ENCODE results near the gene SH3GL2. TPM values are rescaled to one million over a fixed set of nuclear protein-coding genes. Genes with fewer than 3 reads are reported as not detected.
A peak's percentile ranks its signal among the peaks of the same experiment; 100 is the strongest.

Gene SH3GL2
- total RNA-seq, result not detected

DNA sequence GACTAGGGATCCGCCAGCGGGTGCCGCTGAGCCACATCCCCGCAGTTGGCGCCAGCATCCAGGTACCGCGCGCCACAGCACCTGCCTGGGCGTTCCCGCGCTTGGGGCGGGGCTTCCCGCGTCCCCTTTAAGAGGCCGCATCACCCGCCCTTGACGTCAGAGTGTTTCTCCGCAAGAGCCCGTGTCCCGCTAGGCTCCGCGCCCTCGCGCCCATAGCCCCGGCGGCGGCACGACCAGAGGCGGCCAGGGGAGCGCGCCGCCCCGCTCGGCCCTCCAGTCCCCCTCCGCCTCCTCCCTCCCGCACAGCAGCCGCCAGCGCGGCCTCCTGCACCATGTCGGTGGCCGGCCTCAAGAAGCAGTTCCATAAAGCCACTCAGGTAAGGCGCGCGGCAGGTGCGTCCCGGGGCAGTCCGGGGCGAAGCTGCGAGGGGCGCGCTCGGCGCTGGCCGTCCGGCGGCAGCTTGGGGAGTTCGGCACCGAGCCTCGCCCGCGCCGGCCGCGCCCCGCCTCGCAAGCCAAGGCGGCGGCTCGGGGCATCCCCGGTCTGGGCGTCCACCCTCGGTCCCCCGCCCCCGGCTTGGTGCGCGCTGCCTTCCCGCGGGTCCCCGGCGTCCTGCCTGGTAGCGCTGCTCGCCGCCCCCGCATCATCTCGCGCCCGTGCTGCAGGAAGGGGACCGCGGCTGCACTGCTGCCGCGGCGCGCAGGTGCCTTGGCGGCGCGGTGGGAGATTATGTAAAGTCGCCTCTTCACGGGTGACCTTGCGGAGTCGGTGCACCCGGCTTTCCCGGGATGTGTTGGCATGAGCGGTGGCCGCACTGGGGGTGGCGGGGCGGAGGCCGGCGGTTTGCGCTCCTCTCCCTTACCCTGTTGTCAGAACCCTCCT, at the start of gene SH3GL2:
SH3GL2 (plus strand) TSS at position 156 of the 883 bp plus-strand sequence.
- TF ChIP-seq POLR2A (IDR thresholded peaks at IDR 0.05) (no peak), EP300 (IDR thresholded peaks at IDR 0.05) (no peak), CTCF (IDR thresholded peaks at IDR 0.05) (no peak)
- Histone ChIP-seq H3K4me1 (peaks cover 0 to 16% (median 6%) of the 10 kb centered on the region in 4 donors), H3K4me3 (peak within 1 kb of the TSS; percentile 16 to 52 (median 24)), H3K27me3 (peaks cover 0 to 33% of the 10 kb centered on the region in 2 donors), H3K27ac (no peak within 1 kb of the TSS), H3K36me3 (no peaks in the 10 kb centered on the region), H3K9me3 (no peaks in the 10 kb centered on the region)
- DNase-seq (ENCODE audit: low spot score in 2 of 2), result no peak
- 2% methylated on average over 38 of the region's 109 CpGs for WGBS, 2 donors

DNA sequence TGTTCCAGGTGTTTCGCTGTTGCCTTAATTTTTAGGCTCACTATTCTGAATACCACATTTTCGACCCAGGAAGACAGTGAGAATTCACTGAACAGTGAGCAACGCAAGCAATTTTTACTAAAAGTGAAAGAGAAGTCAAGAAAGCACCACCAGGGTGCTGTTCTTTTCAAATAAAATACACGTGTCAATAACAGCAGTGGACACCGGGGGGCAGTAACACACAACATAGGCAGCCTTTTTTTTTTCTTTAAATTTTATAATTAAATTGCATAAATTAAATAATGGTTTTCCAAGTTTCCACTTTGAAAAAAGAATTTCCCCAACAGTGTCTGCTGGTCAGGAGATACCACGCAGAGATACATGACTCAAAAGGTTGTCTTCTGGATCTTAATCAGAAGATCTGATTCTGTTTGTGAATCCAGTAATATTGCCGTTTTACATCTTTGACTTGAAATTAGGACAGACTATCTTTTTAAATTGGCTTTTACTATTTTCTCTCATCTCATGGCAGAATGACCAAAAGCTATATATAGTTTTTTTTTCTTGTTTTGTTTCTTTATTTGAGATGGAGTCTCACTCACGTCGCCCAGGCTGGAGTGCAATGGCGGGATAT, 47.1 kb upstream of the SH3GL2 start:
- Histone ChIP-seq H3K36me3 (no peaks in the 10 kb centered on the region), H3K4me1 (no peaks in the 10 kb centered on the region), H3K27ac (no peak overlapping the region), H3K9me3 (no peaks in the 10 kb centered on the region), H3K27me3 (no peaks in the 10 kb centered on the region), H3K4me3 (no peak overlapping the region)
- TF ChIP-seq POLR2A (IDR thresholded peaks at IDR 0.05) (no peak), CTCF (IDR thresholded peaks at IDR 0.05) (peak; percentile 56 to 65 (median 60))
- DNase-seq (ENCODE audit: low spot score in 2 of 2), result peak; percentile 18 to 61
- WGBS, 2 donors, result 41 to 44% methylated on average over 10 of the region's 10 CpGs

GRCh38 chr9:17532461-17532860, 46.4 kb upstream of the SH3GL2 start:
- TF ChIP-seq POLR2A (IDR thresholded peaks at IDR 0.05) (no peak), CTCF (IDR thresholded peaks at IDR 0.05) (no peak), EP300 (IDR thresholded peaks at IDR 0.05) (no peak)
- DNase-seq (ENCODE audit: low spot score in 2 of 2), result no peak
- 81 to 94% methylated on average over 5 to 6 of the region's 6 CpGs for WGBS, 2 donors
- Histone ChIP-seq H3K27ac (no peak overlapping the region), H3K4me3 (no peak overlapping the region), H3K36me3 (no peaks in the 10 kb centered on the region), H3K4me1 (no peaks in the 10 kb centered on the region), H3K27me3 (no peaks in the 10 kb centered on the region), H3K9me3 (no peaks in the 10 kb centered on the region)

- Histone ChIP-seq H3K4me1 (no peaks in the 10 kb centered on the region), H3K4me3 (no peak overlapping the region), H3K9me3 (peaks cover 0 to 7% (median 0%) of the 10 kb centered on the region in 4 donors), H3K27ac (no peak overlapping the region), H3K36me3 (no peaks in the 10 kb centered on the region), H3K27me3 (no peaks in the 10 kb centered on the region)
- no peak for DNase-seq (ENCODE audit: low spot score in 2 of 2)
- 79 to 84% methylated on average over 3 of the region's 3 CpGs for WGBS, 2 donors
- TF ChIP-seq EP300 (IDR thresholded peaks at IDR 0.05) (no peak), CTCF (IDR thresholded peaks at IDR 0.05) (no peak), POLR2A (IDR thresholded peaks at IDR 0.05) (no peak)
Observed at GRCh38 chr9:17535176-17535575, 43.7 kb upstream of the SH3GL2 start.

DNA sequence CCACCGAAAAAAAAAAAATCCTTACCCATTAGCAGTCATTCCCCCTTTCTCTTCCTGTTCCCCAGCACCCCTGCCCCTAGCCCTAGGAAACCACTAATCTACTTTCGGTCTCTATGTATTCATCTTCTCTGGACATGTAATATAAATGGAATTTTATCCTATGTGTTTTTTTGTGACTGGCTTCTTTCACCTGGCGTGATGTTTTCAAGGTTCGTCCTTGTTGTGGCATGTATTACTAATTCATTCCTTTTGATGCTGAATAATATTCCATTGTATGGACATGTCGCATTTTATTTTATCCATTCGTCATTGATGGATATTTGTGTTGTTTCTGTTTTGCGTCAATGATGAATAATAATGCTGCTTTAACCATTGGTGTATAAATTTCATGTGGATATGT, 42.8 kb upstream of the SH3GL2 start:
- H3K36me3 ChIP-seq, result no peaks in the 10 kb centered on the region
- H3K4me3 ChIP-seq, result no peak overlapping the region
- no peak overlapping the region for H3K27ac ChIP-seq
- peaks cover 0 to 7% (median 0%) of the 10 kb centered on the region in 4 donors for H3K9me3 ChIP-seq
- DNase-seq (ENCODE audit: low spot score in 2 of 2), result no peak
- H3K27me3 ChIP-seq, result no peaks in the 10 kb centered on the region
- WGBS, 2 donors, result 86 to 90% methylated on average over 7 of the region's 7 CpGs
- no peaks in the 10 kb centered on the region for H3K4me1 ChIP-seq
- TF ChIP-seq POLR2A (IDR thresholded peaks at IDR 0.05) (no peak), CTCF (IDR thresholded peaks at IDR 0.05) (no peak), EP300 (IDR thresholded peaks at IDR 0.05) (no peak)
